Hematopoietic multipotent progenitor cell treated with erythropoietin and hydrocortisone succinate and interleukin-3 and kit ligand, for 17 days (in vitro differentiated cells): ENCODE data around the gene ANXA6.
"Not testable (repeated sequence)": the region's sequence is repeated elsewhere in the genome, so short reads cannot be mapped to it uniquely, and the experiment has no call there.

Source experiments
- DNase-seq: peaks from one replicate; pipeline ENCODE4 v3.0.0-alpha.2; 2015; ENCODE audit warnings: low spot score

The ANXA6 gene

DNA sequence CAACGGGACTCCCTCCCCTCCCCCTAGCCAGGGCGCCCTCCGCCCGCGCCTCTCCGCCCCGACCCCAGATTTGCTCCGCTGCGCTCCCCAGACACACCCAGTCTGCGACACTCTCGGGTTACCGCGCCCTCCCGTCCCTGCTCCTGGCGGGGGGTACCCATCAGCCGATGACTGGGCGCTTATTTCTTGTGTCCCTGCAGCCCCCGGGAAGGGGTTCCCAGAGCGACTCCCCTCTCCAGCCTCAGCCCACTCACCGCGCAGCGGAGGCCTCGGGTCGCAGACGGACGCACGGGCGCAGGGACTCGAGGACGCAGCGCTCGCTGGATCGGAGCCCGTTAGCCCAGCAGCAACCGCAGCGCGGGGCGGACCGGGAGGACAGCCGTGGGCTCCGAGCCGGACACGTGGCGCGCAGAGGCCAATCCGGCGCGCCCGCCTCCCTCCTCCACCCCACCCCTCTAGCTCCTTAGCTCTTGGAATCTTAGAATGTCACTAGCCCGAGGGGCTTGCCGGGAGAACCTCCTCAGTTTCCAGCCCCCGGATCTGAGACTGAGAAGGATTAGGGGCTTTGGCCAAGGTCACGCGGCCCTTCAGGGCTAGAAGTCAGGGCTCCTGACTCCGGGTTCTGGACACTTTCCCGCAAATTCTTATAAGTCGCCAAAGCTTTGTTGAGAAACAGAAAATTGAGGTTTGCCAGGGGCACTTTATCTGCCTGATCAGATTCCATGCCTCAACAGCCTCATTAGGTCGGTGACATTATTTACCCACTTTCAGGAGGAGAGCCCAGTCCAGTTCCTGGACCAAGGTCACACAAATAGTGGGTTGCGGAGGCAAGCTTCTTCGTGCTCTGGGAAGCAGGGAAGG, at the start of gene ANXA6:
Gene ANXA6, minus strand, starts transcription at position 354 of the 861 bp plus-strand sequence. CDS start 9,878 bp downstream, outside the sequence.
- no peak for DNase-seq

DNA sequence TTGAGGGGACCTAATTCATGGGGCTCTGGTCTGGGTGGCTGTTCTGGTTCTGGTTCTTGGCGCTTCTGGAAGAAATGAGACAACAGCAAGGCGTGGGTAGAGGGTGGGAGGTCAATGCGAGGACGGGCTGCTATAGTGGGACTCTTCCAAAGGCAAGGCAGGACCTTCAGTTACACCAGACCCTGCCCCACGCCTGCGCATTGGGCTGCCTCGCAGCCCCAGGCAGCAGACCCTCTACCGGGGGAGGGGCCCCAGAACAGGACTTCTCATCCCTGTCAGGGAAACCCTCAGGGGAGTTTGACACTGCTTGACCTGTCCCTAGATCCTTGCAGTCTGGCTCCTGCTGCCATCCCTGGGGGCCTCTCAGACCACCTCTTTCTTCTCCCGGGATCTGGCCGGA, 47.8 kb upstream of the ANXA6 start:
- DNase-seq: no peak

DNA sequence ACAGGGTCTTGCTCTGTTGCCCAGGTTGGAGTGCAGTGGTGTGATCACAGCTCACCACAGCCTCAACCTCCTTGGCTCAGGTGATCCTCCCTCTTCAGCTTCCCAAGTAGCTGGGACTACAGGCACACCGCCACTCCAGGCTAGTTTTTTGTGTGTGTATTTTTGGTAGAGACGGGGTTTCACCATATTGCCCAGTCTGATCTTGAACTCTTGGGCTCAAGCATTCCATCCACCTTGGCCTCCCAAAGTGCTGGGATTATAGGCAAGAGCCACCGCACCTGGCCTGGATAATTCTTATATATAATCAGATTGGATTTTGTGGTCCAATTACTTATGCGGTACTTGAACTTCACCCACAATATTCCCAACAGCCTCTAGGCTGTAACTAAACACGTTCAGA, 46.5 kb upstream of the ANXA6 start:
- no peak for DNase-seq

DNA sequence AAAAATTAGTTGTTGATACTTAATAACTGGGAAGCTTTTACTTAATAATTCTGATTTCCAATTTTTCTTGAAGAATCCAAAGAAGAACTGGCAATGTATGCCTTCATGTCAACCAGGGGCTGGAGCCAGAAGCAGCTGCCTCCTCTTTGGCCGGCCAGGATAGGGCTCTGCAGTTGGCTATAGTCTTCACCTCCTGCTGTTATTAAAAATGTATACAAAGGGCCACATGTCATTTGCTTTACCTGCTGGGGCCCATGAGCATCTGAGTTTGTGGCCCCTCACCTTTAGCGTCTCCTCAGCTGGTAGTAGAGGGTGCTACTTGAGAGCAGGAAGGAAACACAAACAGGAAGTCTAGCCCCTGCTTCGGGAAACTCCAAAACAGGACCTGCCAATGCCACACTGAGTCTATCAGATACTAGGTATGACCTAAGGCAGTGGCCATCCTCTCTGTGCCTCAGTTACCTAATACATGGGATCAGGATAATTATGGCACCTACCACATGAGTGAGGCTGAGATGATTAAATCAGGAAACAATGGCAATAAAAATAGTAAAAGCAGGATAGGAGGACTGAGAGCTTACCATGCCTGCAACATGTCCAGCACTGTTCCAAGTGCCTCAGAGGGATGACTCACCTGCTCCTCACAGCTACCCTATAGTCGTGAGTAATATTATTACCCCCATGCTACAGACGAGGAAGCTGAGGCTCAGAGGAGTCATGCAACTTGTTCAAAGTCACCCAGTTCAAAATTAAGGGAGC, 45.0 kb upstream of the ANXA6 start:
- DNase-seq: peak; percentile 13

DNA sequence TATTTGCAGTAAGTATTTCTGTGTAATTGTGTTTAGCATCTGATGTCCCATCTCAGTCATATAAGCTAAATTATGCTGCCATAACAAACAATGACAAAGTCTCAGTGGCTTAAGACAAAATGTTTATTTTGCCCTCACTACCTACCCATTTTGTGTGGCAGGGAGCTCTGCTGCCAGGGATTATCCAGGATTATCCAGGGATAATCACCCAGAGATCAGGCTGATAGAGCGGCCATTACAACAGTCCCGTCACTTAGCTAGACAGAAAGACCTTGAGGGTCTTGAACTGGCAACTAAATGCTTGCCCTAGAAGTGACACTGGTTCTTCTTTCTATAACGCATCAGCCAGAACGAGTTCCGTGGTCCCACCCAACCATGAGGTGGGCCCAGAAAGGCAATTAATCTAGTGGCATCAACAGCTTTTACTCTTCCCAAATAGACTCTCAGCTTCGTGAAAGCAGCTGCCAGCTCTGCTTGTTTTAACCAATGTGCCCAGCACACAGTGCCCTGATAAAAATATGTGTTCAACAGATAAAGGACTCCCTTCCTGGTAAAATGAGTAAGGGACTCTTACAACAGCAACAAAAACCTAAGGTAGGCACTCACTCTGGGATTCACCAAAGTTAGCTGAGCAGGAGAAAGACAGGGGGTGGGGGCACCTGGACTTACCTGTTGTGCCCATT, 43.5 kb upstream of the ANXA6 start:
- peak; percentile 23 for DNase-seq

DNA sequence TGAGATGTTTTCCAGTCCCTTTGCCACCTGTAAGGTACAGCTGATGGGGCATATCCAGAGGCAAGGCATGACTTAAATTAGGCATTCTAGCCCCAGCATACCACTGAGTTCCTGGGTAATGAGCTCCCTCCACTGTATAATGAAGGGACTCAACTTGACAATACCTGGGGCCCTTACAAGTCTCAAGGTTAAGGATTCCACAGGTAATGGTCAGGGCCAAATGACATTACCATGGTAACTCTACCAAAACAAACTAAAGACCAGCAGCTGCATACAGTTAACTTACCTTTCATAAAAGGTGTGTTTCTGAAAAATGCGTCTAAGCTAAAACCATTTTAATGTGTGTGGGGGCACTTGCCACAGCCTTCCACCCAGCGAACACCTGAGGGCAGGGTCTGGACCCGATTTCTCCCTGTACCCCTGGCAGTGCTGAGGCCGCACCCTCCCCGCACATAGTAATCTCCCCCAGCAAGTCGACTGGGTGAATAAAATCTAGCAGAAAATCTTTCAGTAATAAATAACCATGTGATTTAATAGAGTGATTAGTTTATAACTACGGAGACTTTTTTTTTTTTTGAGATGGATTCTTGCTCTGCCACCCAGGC, 42.1 kb upstream of the ANXA6 start:
- no peak for DNase-seq

DNA sequence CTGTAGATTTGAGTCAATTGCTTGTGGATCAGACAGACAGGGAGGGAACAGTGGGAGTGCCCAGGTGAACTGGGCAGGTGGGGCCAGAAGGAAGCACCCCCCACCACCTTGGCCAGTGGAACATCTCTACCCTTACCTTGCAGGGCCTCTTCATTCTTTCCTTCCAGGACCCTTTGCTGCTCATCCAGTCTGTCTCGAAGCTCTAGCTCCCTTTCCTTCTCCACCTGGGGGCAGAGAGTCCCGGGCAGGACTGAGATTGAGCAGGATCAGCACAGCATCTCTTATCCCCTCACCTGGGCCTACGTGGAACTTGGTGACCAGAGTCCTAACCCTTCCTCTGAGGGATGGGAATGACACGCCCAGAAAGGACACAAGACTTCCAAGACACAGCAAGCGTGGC, 41.3 kb upstream of the ANXA6 start:
- no peak for DNase-seq

DNA sequence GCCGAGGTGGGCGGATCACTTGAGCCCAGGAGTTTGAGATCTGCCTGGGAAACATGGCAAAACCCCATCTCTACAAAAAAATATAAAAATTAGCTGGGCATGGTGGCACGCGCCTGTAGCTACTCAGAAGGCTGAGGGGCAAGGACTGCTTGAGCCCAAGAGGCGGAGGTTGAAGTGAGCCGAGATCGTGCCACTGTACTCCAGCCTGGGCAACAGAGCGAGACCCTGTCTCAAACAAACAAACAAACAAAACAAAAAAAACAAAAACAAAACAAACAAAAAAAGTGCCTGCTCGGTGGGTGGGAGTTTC, 39.7 kb upstream of the ANXA6 start:
- DNase-seq: not testable (repeated sequence)

DNA sequence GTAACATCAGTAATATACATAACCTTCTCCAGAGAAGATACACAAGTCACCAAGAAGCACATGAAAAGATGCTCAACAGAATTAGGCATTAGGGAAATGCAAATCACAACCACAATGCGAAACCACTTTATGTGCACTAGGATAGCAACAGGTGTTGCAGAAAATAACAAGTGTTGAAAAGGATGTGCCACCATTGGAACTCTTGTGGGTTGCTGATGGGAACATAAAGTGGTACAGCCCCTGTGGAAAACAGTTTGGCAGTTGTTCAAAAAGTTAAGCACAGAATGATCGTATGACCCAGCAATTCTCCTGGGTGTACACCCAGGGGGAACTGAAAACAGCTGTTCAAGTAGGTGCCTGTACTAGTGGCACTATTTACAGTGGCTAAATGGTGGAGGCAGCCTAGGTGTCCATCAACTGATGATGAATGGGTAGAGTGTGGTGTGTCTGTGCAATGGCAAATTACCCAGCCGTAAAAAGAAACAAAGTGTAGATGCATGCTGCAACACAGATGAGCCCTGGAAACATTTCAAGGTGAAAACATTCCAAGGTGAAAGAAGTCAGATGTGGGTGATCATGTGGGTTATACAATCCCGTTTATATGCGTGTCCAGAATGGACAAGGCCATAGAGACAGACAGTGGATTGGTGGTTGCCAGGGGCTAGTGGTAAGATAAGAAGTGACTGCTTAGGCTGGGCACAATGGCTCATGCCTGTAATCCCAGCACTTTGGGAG, 39.1 kb upstream of the ANXA6 start:
- no peak for DNase-seq

DNA sequence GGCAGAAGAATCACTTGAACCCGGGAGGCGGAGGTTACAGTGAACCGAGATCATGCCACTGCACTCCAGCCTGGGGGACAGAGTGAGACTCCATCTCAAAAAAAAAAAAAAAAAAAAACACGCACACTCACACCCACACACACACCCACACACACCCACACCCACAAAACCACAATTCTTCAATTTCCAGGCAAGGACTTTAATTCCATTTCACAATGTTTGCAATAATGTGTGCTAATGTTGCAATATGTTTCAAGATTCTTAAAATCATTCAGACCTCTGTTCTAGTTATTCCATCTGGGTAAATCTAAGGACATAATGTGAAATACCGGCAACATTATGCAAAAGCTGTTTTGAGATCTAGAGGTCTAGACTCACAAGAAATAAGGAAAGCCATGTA, 38.0 kb upstream of the ANXA6 start:
- no peak for DNase-seq

DNA sequence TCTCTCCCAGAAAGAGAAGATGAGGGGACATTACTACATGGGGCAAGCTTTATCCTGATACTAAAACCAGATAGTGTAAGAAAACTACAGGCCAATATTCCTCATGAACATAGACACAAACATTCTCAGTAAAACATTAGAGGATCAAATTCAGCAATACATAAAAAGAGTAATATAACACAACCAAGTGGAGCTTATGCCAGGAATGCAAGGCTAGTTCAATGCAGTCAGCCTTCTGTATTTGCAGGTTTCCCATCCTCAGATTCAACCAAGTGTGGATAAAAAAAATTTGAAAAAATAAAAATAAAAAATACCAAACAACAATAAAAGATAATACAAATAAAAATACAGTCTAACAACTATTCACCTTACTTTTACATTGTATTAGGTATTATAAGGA, 35.0 kb upstream of the ANXA6 start:
- no peak for DNase-seq

DNA sequence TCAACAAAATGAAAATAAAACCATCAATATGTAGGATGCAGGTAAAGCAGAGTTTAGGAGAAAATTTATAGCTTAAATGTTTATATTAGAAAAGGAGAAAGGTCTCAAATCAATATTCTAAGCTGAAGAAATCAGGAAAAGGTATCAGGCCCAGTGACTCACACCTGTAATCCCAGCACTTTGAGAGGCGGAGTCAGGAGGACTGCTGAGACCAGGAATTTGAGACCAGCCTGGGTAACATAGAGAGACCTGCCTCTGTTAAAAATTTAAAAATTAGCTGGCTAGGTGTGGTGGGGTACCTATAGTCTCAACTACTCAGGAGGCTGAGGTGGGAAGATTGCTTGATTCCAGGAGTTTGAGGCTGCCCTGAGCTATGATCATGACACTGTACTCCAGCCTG, 34.1 kb upstream of the ANXA6 start:
- no peak for DNase-seq

DNA sequence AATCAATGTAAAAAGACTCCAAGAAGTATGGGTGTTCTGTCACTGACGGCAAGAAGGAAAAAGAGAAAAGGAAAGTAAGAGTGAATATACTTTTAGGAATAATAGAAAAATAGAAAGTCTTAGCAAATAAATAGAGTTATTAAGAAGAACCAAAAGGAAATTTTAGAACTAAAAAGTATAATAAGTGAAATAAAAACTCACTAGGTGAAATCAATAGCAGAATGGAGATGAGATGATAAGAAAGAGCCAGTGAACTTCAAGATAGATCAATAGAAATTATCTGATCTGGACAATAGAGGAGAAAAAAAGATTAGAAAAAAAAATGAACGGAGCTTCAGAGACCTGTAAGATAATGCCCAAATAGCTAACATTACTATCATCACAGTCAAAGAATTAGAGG, 31.6 kb upstream of the ANXA6 start:
- no peak for DNase-seq

DNA sequence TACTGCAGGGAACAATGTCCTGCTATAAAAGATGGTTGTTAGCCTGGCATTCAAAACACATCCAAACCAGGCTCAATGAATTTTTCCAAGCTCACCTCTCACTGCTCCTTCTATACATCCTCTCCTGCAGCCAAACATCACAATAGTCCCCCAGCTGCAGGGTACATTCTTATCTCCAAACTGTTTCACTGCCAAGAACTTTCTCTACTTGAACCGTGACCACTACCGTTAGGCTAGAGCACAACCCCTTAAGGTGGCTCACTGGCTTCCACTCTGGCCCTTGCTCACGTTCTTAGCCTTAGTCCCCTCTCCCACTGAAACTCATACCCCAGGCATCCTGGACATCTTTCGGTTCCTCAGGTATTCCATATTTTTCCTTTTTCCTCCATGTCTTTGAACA, 29.0 kb upstream of the ANXA6 start:
- no peak for DNase-seq

DNA sequence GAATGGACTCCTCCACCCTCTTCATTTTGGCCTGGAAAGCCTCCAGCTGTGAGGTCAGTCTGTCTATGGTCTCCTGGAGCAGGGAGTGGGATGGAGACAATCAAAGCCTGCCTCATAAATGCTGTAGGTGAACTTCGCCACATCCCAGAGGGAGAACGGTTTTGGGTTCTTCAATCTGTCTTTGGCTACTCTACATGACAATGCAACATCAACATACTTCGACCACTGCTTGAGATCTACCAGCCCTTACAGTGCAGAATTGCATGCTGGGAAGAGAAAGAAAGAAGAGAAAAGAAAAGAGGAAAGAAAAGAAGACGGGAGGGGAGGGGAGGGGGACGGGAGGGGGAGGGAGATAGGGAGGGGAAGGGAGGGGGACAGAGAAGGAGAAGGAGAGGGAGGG, 28.5 kb upstream of the ANXA6 start:
- no peak for DNase-seq

DNA sequence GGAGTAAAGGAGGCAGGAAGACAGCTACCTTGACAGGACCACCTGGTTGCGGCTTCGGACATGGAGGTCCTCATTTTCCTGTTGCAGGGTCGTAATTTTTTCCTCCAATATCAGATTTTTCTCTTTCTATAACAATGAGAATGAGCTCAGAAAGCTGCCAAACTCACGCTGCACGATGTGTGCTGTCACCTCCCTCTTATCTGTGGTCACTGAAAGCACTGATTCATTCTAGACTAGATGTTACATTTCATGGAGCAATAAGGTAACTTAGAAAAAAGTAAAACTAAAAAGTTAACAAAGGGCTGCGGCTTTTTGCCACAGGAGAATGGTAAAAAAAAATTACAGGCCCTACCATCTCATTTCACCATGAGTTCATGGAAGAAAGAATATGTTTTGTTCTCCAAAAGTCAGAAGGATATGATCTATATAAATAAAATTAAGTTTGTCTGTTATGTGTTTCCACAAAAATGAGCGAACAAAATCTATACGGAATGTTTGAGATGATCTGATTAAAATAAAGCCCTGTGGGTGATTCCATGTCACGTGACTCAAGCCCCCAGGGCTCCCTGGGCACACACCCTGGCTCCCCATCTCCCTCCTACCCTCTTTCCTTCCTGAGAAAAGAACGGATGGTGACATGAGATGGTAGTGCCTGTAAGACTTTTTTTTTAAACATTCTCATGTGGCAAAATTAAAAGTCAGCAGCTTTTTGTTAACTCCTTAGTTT, 26.9 kb upstream of the ANXA6 start:
- no peak for DNase-seq

DNA sequence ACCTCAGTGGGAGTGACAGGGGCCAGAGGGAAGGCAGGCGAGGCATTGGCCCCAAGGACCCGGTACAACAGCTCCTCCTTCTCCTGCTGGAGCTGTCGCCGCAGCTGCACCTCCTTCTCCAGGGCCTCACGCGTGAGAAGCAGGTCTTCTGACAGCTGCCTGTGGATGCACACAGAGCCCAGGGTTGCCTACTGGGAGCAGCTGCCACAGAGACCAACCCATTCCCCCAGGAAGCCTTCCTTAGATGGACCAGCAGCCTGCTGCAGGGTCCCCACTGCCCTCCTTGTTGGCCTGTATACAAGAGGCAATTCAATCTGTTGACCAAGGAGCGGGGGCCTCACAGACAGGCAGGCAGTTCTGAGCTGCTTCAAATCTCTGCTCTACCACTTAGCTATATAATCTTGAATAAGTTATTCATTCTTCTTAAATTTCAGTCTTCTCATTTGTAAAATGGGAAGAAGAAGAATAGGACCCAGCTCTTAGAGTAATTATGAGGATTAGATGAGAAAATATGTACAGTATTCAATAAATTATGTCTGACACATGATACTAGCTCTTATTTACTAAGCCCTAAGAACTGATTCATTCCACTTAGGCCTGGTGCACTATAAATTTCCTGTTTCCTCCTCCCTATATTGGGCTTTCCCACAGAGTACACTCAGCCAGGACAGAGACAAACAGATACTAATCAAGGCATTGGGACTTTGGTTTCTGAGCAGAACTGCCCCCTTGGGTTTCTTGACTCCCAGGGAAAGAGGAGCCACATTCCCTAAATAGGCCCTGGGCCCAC, 26.1 kb upstream of the ANXA6 start:
- DNase-seq: no peak

DNA sequence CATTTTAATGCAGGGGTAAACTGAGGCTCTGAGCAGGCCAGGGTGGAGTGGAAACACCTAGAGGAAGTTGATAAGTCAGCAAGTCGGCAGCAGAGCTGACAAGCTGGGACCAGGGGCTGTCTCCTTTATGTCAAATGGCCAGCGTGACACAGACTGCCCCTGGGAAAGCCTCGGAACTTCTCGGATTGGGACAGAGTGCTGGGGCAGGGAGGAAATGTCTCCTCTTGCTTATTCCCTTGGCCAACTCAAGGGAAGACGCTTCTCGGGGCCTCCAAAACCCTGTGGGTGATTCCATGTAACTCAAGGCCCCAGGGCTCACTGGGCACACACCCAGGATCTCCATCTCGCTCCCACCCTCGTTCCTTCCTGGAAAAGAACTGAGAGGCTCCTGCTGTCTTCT, 25.4 kb upstream of the ANXA6 start:
- DNase-seq: no peak

DNA sequence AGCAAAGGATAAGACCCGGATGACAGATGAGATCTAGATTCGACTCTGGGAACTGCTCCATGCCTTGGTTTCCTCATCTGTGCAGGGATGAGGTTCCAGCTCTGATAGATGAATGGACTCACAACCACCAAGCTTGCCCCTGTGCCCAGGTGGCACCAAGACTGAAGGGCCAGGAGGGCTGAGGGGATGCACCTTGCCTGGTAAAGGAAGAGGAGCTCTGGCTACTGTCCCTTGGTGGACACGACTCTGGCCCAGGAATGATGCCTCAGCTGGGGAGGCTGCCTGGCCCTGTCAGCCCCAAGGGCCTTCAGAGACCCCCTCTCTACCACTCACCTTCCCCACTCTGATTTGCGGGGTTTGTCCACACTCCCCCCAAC, 24.9 kb upstream of the ANXA6 start:
- DNase-seq: no peak

DNA sequence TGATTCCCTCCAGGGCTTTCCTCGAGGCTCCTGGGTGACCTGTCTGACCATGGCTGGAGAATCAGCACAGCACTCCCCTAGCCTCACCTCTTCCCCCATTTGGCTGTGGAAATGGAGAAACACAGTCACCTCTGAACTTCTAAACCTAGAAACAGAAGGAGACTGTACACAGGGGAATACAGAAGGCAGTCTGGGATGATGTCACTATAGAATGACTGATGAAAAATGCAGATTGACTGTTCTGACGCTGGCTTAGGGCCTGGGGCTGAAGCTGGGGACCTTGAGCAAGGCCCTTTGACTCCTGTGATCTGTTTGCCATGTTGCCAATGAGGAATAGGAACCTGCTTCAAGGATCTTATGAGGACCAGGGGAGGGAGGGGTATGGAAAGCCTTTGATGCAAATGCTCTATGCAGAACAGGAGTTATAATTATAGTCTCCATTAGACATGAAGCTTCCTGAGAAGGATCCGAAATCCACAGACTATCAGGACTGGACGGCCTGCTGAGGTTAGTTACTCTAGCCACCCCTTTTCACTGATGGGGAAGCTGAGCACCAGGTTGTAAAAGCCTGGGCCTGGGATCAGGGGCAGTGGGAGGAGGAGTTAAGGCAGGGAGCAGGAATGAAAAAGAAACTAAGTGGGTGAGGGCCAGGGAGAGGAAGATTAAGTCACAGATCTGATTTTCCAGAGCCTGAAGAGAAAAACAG, 24.4 kb upstream of the ANXA6 start:
- no peak for DNase-seq
